GM18520 (cell line): Measurements from ENCODE around the gene FAM120AOS.
A peak's percentile ranks its signal among the peaks of the same experiment; 100 is the strongest.

Experiments
- ATAC-seq: cut with Tn5 transposase; IDR thresholded peaks from one replicate; pipeline ENCODE4 v1.9.1; 2021; ENCODE audit not compliant: unreplicated experiment

Gene FAM120AOS

GRCh38 chr9:93453047-93453914 is at the start of gene FAM120AOS:
FAM120AOS (minus strand) TSS chr9:93453581; CDS start chr9:93452709, 872 bp downstream.
- peak; percentile 43 for ATAC-seq

GRCh38 chr9:93501406-93501805 is 48.0 kb upstream of the FAM120AOS start:
- ATAC-seq, result no peak

- no peak for ATAC-seq
Measured at GRCh38 chr9:93500571-93501298, 47.4 kb upstream of the FAM120AOS start.

- ATAC-seq, result no peak
Measured at GRCh38 chr9:93496285-93496684, 42.9 kb upstream of the FAM120AOS start.

GRCh38 chr9:93493949-93494348 is 40.6 kb upstream of the FAM120AOS start:
- no peak for ATAC-seq

- no peak for ATAC-seq
Measured at GRCh38 chr9:93492327-93492726, 38.9 kb upstream of the FAM120AOS start.

- ATAC-seq, result no peak
Measured at GRCh38 chr9:93491593-93492232, 38.3 kb upstream of the FAM120AOS start.

GRCh38 chr9:93488244-93488643 is 34.9 kb upstream of the FAM120AOS start:
- ATAC-seq, result no peak

GRCh38 chr9:93486268-93486667 is 32.9 kb upstream of the FAM120AOS start:
- no peak for ATAC-seq

GRCh38 chr9:93483497-93483896 is 30.1 kb upstream of the FAM120AOS start:
- no peak for ATAC-seq

GRCh38 chr9:93480728-93481324 is 27.4 kb upstream of the FAM120AOS start:
- ATAC-seq, result no peak

- ATAC-seq, result no peak
Measured at GRCh38 chr9:93480262-93480661, 26.9 kb upstream of the FAM120AOS start.

- no peak for ATAC-seq
Measured at GRCh38 chr9:93479726-93480125, 26.3 kb upstream of the FAM120AOS start.

GRCh38 chr9:93477397-93477796 is 24.0 kb upstream of the FAM120AOS start:
- ATAC-seq, result no peak

- ATAC-seq, result no peak
Measured at GRCh38 chr9:93476924-93477323, 23.5 kb upstream of the FAM120AOS start.

- ATAC-seq, result no peak
Measured at GRCh38 chr9:93475856-93476255, 22.5 kb upstream of the FAM120AOS start.

GRCh38 chr9:93475108-93475507 is 21.7 kb upstream of the FAM120AOS start:
- ATAC-seq, result no peak

GRCh38 chr9:93473411-93473810 is 20.0 kb upstream of the FAM120AOS start:
- ATAC-seq, result no peak

- ATAC-seq, result no peak
Measured at GRCh38 chr9:93471124-93471523, 17.7 kb upstream of the FAM120AOS start.

- ATAC-seq, result no peak
Measured at GRCh38 chr9:93470391-93470790, 17.0 kb upstream of the FAM120AOS start.

- no peak for ATAC-seq
Measured at GRCh38 chr9:93468763-93469456, 15.5 kb upstream of the FAM120AOS start.
